Stimulated activated naive CD8-positive, alpha-beta T cell treated with anti-CD3 and anti-CD28 coated beads, Interleukin-15, amount 100 ng/mL, for 72 hours (primary cell): Measurements from ENCODE around the gene NEDD4.
"Not testable (repeated sequence)": the region's sequence is repeated elsewhere in the genome, so short reads cannot be mapped to it uniquely, and the experiment has no call there.

Experiments
- ATAC-seq: fragments of 150-1000 bp; cut with Tn5 transposase; 2 replicates; pipeline ENCODE4 v1.10.0; 2021; ENCODE audit warnings: mild to moderate bottlenecking, moderate library complexity
- DNase-seq, 2 donors: peaks; one replicate each; pipeline ENCODE4 v3.0.0; 2021 to 2022
- H3K27ac Mint-ChIP-seq, 2 donors: one replicate each; pipeline ENCODE4 v1.8.0; 2022; ENCODE audit warnings: mild to moderate bottlenecking in 2 of 2, mixed read lengths in 2 of 2, moderate library complexity in 2 of 2
- H3K27me3 Mint-ChIP-seq: one replicate; pipeline ENCODE4 v1.8.0; 2022; ENCODE audit warnings: mixed read lengths
- H3K4me1 Mint-ChIP-seq: one replicate; pipeline ENCODE4 v1.8.0; 2022; ENCODE audit warnings: mild to moderate bottlenecking, mixed read lengths
- H3K4me3 Mint-ChIP-seq, 2 donors: one replicate each; pipeline ENCODE4 v1.8.0; 2022; ENCODE audit warnings: mild to moderate bottlenecking in 2 of 2, mixed read lengths in 2 of 2, moderate library complexity in 1 of 2
- H3K9me3 Mint-ChIP-seq, 2 donors: one replicate each; pipeline ENCODE4 v1.8.0; 2022; ENCODE audit warnings: mixed read lengths in 2 of 2

Gene NEDD4

GRCh38 chr15:56019060-56019793, 25.8 kb upstream of the NEDD4 start:
- Mint-ChIP-seq H3K9me3 (peaks cover 13 to 20% of the 10 kb centered on the region in 2 donors), H3K4me1 (peaks cover 17% of the 10 kb centered on the region), H3K4me3 (no peak overlapping the region), H3K27me3 (peaks cover 37% of the 10 kb centered on the region), H3K27ac (no peak overlapping the region)
- ATAC-seq (no peak), DNase-seq (no peak)

GRCh38 chr15:56017920-56018319, 24.5 kb upstream of the NEDD4 start:
- Mint-ChIP-seq H3K4me3 (no peak overlapping the region), H3K27ac (no peak overlapping the region), H3K9me3 (peaks cover 13 to 28% of the 10 kb centered on the region in 2 donors), H3K27me3 (peaks cover 37% of the 10 kb centered on the region), H3K4me1 (peaks cover 17% of the 10 kb centered on the region)
- DNase-seq, result no peak
- no peak for ATAC-seq

GRCh38 chr15:56017511-56017910, 24.1 kb upstream of the NEDD4 start:
- no peak for ATAC-seq
- no peak for DNase-seq
- Mint-ChIP-seq H3K4me3 (no peak overlapping the region), H3K4me1 (peaks cover 17% of the 10 kb centered on the region), H3K27me3 (peaks cover 35% of the 10 kb centered on the region), H3K27ac (no peak overlapping the region), H3K9me3 (peaks cover 10 to 28% of the 10 kb centered on the region in 2 donors)

GRCh38 chr15:56016281-56016680, 22.9 kb upstream of the NEDD4 start:
- Mint-ChIP-seq H3K27ac (no peak overlapping the region), H3K27me3 (peaks cover 23% of the 10 kb centered on the region), H3K4me3 (no peak overlapping the region), H3K4me1 (peaks cover 17% of the 10 kb centered on the region), H3K9me3 (peaks cover 7 to 23% of the 10 kb centered on the region in 2 donors)
- DNase-seq (no peak), ATAC-seq (no peak)

GRCh38 chr15:56014677-56015076, 21.3 kb upstream of the NEDD4 start:
- H3K4me3 Mint-ChIP-seq, result no peak overlapping the region
- peaks cover 12% of the 10 kb centered on the region for H3K27me3 Mint-ChIP-seq
- peaks cover 14% of the 10 kb centered on the region for H3K4me1 Mint-ChIP-seq
- no peak for ATAC-seq
- H3K27ac Mint-ChIP-seq, result no peak overlapping the region
- no peak for DNase-seq
- H3K9me3 Mint-ChIP-seq, result peaks cover 7 to 23% of the 10 kb centered on the region in 2 donors

GRCh38 chr15:56007053-56007452, 13.6 kb upstream of the NEDD4 start:
- DNase-seq, H3K27ac Mint-ChIP-seq, H3K4me1 Mint-ChIP-seq, ATAC-seq, H3K9me3 Mint-ChIP-seq: not testable (repeated sequence)
- H3K27me3 Mint-ChIP-seq, result peaks cover 16% of the 10 kb centered on the region
- H3K4me3 Mint-ChIP-seq, result peak overlapping the region; percentile 35 to 53

- H3K4me3 Mint-ChIP-seq, result peak overlapping the region in 1 of 2 donors; percentile 53
- ATAC-seq, H3K27ac Mint-ChIP-seq, H3K9me3 Mint-ChIP-seq, DNase-seq, H3K4me1 Mint-ChIP-seq: not testable (repeated sequence)
- peaks cover 16% of the 10 kb centered on the region for H3K27me3 Mint-ChIP-seq
Measured at GRCh38 chr15:56006371-56006770, 13.0 kb upstream of the NEDD4 start.

GRCh38 chr15:56004281-56004680, 10.9 kb upstream of the NEDD4 start:
- H3K27ac Mint-ChIP-seq, ATAC-seq, DNase-seq, H3K4me3 Mint-ChIP-seq, H3K9me3 Mint-ChIP-seq, H3K4me1 Mint-ChIP-seq: not testable (repeated sequence)
- peaks cover 16% of the 10 kb centered on the region for H3K27me3 Mint-ChIP-seq

GRCh38 chr15:56003777-56004176, 10.4 kb upstream of the NEDD4 start:
- not testable (repeated sequence) for H3K4me1 Mint-ChIP-seq, H3K9me3 Mint-ChIP-seq, ATAC-seq, DNase-seq, H3K4me3 Mint-ChIP-seq
- Mint-ChIP-seq H3K27ac (peak overlapping the region in 1 of 2 donors; percentile 7), H3K27me3 (peaks cover 18% of the 10 kb centered on the region)

- not testable (repeated sequence) for DNase-seq
- H3K27me3 Mint-ChIP-seq, result peaks cover 23% of the 10 kb centered on the region
Measured at GRCh38 chr15:56003277-56003676, 9.9 kb upstream of the NEDD4 start.

GRCh38 chr15:56001471-56002078, 8.2 kb upstream of the NEDD4 start:
- Mint-ChIP-seq H3K4me1 (peaks cover 6% of the 10 kb centered on the region), H3K27me3 (peaks cover 29% of the 10 kb centered on the region), H3K4me3 (no peak overlapping the region), H3K9me3 (peaks cover 5 to 7% of the 10 kb centered on the region in 2 donors), H3K27ac (no peak overlapping the region)
- ATAC-seq (no peak), DNase-seq (no peak)

More at GRCh38 chr15:56003277-56003676, 9.9 kb upstream of the NEDD4 start:
- not testable (repeated sequence) for H3K9me3 Mint-ChIP-seq, ATAC-seq, H3K27ac Mint-ChIP-seq, H3K4me3 Mint-ChIP-seq, H3K4me1 Mint-ChIP-seq

- H3K27me3 Mint-ChIP-seq, result peaks cover 35% of the 10 kb centered on the region
- ATAC-seq (peak; percentile 37), DNase-seq (no peak)
- H3K27ac Mint-ChIP-seq, result no peak overlapping the region
- H3K4me3 Mint-ChIP-seq, result no peak overlapping the region
- H3K4me1 Mint-ChIP-seq, result peaks cover 6% of the 10 kb centered on the region
- H3K9me3 Mint-ChIP-seq, result peaks cover 5 to 7% of the 10 kb centered on the region in 2 donors
Measured at GRCh38 chr15:55999658-56000057, 6.2 kb upstream of the NEDD4 start.

- ATAC-seq, result no peak
- Mint-ChIP-seq H3K9me3 (peaks cover 5 to 7% of the 10 kb centered on the region in 2 donors), H3K4me3 (no peak overlapping the region), H3K4me1 (peaks cover 6% of the 10 kb centered on the region), H3K27me3 (peaks cover 35% of the 10 kb centered on the region), H3K27ac (no peak overlapping the region)
- no peak for DNase-seq
Measured at GRCh38 chr15:55998478-55998877, 5.1 kb upstream of the NEDD4 start.

- peaks cover 27% of the 10 kb centered on the region for H3K27me3 Mint-ChIP-seq
- peaks cover 30% of the 10 kb centered on the region for H3K4me1 Mint-ChIP-seq
- peak overlapping the region; percentile 64 to 67 for H3K4me3 Mint-ChIP-seq
- ATAC-seq (no peak), DNase-seq (peak in 1 of 2 donors; percentile 3)
- H3K9me3 Mint-ChIP-seq, result no peaks in the 10 kb centered on the region
- peak overlapping the region in 1 of 2 donors; percentile 43 for H3K27ac Mint-ChIP-seq
Measured at GRCh38 chr15:55993804-55994560, 570 bp upstream of the NEDD4 start.

- no peak for DNase-seq
Measured at GRCh38 chr15:55992769-55993110, 672 bp downstream of the NEDD4 start.

More at GRCh38 chr15:55992769-55993110, 672 bp downstream of the NEDD4 start:
- Mint-ChIP-seq H3K9me3 (no peaks in the 10 kb centered on the region), H3K4me1 (peaks cover 30% of the 10 kb centered on the region), H3K4me3 (peak overlapping the region; percentile 93 to 97), H3K27me3 (peaks cover 19% of the 10 kb centered on the region), H3K27ac (peak overlapping the region; percentile 20 to 77)
- ATAC-seq, result no peak
